LNCAP (cell line): ENCODE data around the gene KIF6.

Experiments used
- CTCF ChIP-seq: fragments of 450-650 bp; IDR thresholded peaks from 2 replicates; pipeline ENCODE4 v1.5.1; 2017; ENCODE audit warnings: mild to moderate bottlenecking

KIF6 gene

GRCh38 chr6:39282774-39283173 lies 442.4 kb downstream of the KIF6 start:
- TF ChIP-seq CTCF = no peak

- no peak for TF ChIP-seq CTCF
Measured at GRCh38 chr6:39281312-39281980, 443.8 kb downstream of the KIF6 start.

GRCh38 chr6:39280247-39280731 lies 444.9 kb downstream of the KIF6 start:
- no peak for TF ChIP-seq CTCF
